IPS-18a (cell line): ENCODE results near the gene TRABD.

Experiments used
- H3K27ac ChIP-seq: one replicate; pipeline ENCODE4 v1.5.1; 2013; ENCODE audit warnings: low read length
- H3K27me3 ChIP-seq: one replicate; pipeline ENCODE4 v1.6.1; 2013; ENCODE audit warnings: mild to moderate bottlenecking, low read length; ENCODE audit not compliant: control insufficient read depth, insufficient read depth
- H3K36me3 ChIP-seq: one replicate; pipeline ENCODE4 v1.6.1; 2013; ENCODE audit warnings: low read depth, low read length; ENCODE audit not compliant: control insufficient read depth
- H3K4me1 ChIP-seq: one replicate; pipeline ENCODE4 v1.6.1; 2013; ENCODE audit warnings: low read depth, low read length; ENCODE audit not compliant: control insufficient read depth
- H3K4me3 ChIP-seq: one replicate; pipeline ENCODE4 v1.5.1; 2013; ENCODE audit warnings: low read length
- H3K9ac ChIP-seq: one replicate; pipeline ENCODE4 v1.6.1; 2013; ENCODE audit warnings: mild to moderate bottlenecking, low read length, moderate library complexity
- H3K9me3 ChIP-seq: one replicate; pipeline ENCODE4 v1.6.1; 2013; ENCODE audit warnings: low read depth, low read length; ENCODE audit not compliant: control insufficient read depth

Gene TRABD

DNA sequence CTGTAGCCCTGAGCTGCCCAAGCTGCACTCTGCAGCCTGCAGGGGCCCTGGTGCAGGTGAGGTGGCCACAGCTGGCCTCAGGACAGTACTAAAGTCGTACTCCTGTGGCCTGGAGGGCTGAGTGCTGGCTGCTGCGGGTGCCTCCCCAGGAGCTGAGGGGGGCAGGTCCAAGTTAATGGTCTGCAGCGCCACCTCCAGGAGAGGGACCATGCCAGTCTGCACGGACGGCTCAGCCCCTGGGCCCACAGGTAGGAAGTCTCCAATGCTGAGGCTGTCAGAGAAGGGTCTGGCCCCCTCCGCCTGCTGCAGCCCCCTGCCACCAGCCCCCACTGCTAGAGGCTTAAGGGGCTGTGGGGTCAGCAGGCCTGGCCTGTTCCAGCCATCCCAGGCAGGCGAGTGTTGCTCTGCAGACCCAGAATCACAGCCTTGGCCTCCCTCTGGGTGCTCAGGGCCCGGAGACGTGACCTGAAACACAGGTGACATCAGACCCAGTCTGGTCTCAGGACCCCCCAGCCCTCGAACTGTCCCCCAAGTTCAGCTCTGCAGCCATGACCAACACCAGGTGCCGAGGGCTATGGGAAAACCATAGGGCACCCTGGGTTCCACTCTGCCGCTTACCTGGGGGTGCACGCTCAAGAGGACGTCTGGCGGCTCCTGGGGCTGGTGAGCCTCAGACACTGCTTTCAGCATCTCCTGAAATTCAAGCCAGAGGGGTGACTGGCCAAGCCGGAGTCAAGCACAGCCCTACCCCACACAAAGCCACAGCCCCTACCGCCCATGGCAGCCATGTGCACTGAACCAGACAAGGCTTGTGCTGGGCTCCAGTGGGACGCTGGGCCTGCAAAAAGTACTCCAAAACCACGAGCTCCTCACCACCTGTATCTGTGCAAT lies 35.9 kb downstream of the TRABD start:
- no peak overlapping the region for H3K9ac ChIP-seq
- H3K27me3 ChIP-seq = no peaks in the 10 kb centered on the region
- H3K9me3 ChIP-seq = no peaks in the 10 kb centered on the region
- H3K27ac ChIP-seq = no peak overlapping the region
- peaks cover 43% of the 10 kb centered on the region for H3K36me3 ChIP-seq
- H3K4me1 ChIP-seq = no peaks in the 10 kb centered on the region
- H3K4me3 ChIP-seq = no peak overlapping the region

DNA sequence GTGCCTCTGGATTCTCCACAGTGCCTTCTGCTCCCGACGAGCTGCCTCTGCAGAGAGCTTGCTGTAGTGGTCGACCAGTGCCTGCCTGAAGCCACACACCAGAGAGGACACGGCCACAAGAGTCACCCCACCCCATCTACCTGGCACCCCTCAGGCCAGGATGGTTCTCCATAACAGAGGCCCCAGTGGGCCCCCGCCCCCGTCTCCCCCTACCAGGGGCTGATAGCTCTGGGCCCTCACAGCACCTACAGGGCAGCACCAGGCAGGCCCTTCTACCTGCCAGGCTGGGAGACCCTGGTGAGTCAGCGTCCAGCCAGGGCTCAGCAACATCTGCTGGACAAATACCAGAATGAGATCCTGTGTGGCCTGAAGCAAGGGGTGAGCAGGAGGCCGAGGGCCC lies 36.8 kb downstream of the TRABD start:
- no peak overlapping the region for H3K9ac ChIP-seq

GRCh38 chr22:50224071-50224470 lies 38.4 kb downstream of the TRABD start:
- H3K27ac ChIP-seq = no peak overlapping the region
- peaks cover 24% of the 10 kb centered on the region for H3K36me3 ChIP-seq
- H3K4me1 ChIP-seq = no peaks in the 10 kb centered on the region
- no peaks in the 10 kb centered on the region for H3K27me3 ChIP-seq
- no peak overlapping the region for H3K9ac ChIP-seq
- H3K4me3 ChIP-seq = no peak overlapping the region
- no peaks in the 10 kb centered on the region for H3K9me3 ChIP-seq

More for the DNA sequence above, 36.8 kb downstream of the TRABD start:
- peaks cover 35% of the 10 kb centered on the region for H3K36me3 ChIP-seq
- no peak overlapping the region for H3K4me3 ChIP-seq
- no peaks in the 10 kb centered on the region for H3K9me3 ChIP-seq
- H3K27me3 ChIP-seq = no peaks in the 10 kb centered on the region
- H3K27ac ChIP-seq = no peak overlapping the region
- H3K4me1 ChIP-seq = no peaks in the 10 kb centered on the region

DNA sequence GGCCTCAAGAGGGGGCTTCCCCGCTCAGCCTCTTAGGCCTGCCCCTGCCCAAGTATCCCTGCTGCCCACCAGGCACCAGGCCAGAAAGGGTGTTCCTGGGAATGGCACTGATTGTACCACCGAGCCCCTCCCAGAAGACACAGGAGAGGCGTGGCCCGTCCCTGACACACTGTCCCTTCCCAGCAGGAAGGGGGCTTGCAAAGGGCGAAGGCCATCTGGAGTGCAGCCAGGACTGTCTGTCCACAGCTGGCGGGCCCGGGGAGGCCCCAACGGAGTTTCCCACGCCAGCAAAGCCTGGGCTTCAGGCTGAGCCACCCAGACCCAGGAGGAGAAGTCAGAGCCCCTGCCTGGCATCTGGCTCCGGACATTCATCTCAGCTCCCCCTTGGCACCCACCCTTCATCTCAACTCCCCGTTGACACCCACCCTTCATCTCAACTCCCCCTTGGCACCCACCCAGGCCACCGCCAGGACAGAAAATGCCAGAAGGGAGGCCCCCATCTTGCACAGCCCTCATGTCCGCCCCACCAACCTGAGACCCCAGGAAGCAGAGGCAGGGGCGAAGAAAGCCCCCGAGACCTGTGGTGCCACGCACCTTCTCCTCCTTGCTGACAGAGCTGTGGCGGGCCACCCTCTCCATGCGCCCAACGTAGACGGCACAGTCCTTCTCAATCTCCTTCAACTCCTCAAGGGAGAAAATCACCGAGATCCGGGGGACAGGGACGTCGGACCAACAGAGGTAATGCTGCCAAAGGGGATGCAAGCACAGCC lies 39.7 kb downstream of the TRABD start:
- H3K9ac ChIP-seq = no peak overlapping the region
- H3K27me3 ChIP-seq = no peaks in the 10 kb centered on the region
- H3K9me3 ChIP-seq = no peaks in the 10 kb centered on the region
- no peaks in the 10 kb centered on the region for H3K4me1 ChIP-seq
- peaks cover 24% of the 10 kb centered on the region for H3K36me3 ChIP-seq
- H3K27ac ChIP-seq = no peak overlapping the region
- H3K4me3 ChIP-seq = no peak overlapping the region

GRCh38 chr22:50226063-50226874 lies 40.6 kb downstream of the TRABD start:
- peaks cover 18% of the 10 kb centered on the region for H3K36me3 ChIP-seq
- no peak overlapping the region for H3K9ac ChIP-seq
- no peak overlapping the region for H3K27ac ChIP-seq

GRCh38 chr22:50226875-50227165 lies 41.1 kb downstream of the TRABD start:
- Histone ChIP-seq H3K36me3 (peaks cover 18% of the 10 kb centered on the region), H3K27ac (no peak overlapping the region), H3K4me3 (no peak overlapping the region), H3K9me3 (no peaks in the 10 kb centered on the region), H3K27me3 (no peaks in the 10 kb centered on the region), H3K4me1 (no peaks in the 10 kb centered on the region), H3K9ac (no peak overlapping the region)

More at GRCh38 chr22:50226063-50226874, 40.6 kb downstream of the TRABD start:
- Histone ChIP-seq H3K4me3 (no peak overlapping the region), H3K4me1 (no peaks in the 10 kb centered on the region), H3K9me3 (no peaks in the 10 kb centered on the region), H3K27me3 (no peaks in the 10 kb centered on the region)

- Histone ChIP-seq H3K27me3 (no peaks in the 10 kb centered on the region), H3K4me3 (no peak overlapping the region), H3K27ac (no peak overlapping the region), H3K36me3 (peaks cover 14% of the 10 kb centered on the region), H3K9me3 (no peaks in the 10 kb centered on the region), H3K4me1 (no peaks in the 10 kb centered on the region), H3K9ac (no peak overlapping the region)
These were observed 42.0 kb downstream of the TRABD start for GRCh38 chr22:50227579-50228215.

DNA sequence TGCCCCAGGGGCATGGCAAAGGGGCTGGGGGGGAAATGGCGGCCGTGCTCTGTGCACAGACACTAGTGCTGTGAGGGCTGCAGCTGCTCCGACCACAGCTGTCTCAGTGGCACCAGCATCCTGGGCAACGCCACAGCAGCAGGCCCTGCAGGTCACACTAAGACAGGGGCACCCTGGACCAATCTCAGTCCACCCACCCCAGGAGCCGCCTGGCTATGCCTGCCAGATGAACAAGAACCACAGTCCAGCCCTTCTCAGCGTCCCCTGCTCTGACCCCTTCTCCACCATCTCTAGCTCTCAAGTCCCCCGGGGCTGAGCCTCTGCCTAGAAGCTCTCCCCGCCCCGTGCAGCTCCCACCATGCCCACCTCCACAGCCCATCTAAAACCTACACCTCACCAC lies 42.7 kb downstream of the TRABD start:
- Histone ChIP-seq H3K9me3 (no peaks in the 10 kb centered on the region), H3K27ac (no peak overlapping the region), H3K27me3 (no peaks in the 10 kb centered on the region), H3K36me3 (peaks cover 9% of the 10 kb centered on the region), H3K4me1 (no peaks in the 10 kb centered on the region), H3K9ac (no peak overlapping the region), H3K4me3 (no peak overlapping the region)

DNA sequence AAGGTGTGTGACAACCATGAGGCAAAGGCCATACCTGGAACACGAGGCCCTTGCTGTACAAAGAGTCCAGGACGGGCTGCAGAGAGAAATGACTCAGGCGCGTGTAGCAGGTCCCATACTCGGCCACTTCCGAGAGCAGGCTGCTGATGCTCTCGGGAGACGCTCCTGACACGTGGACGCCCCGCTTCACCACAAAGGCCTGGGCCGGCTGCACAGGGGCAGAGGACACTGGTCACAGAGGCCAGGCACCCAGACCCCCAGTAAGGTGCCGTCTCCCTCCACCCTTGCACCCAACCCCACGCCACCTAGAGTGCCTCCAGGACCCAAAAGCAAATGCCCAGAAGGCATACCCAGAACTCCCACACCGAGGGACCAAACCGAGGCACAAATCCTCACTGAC lies 43.7 kb downstream of the TRABD start:
- peaks cover 4% of the 10 kb centered on the region for H3K36me3 ChIP-seq
- no peaks in the 10 kb centered on the region for H3K9me3 ChIP-seq
- no peak overlapping the region for H3K27ac ChIP-seq
- no peaks in the 10 kb centered on the region for H3K4me1 ChIP-seq
- no peak overlapping the region for H3K4me3 ChIP-seq
- H3K27me3 ChIP-seq = no peaks in the 10 kb centered on the region
- H3K9ac ChIP-seq = no peak overlapping the region

GRCh38 chr22:50232481-50233151 lies 46.9 kb downstream of the TRABD start:
- Histone ChIP-seq H3K36me3 (no peaks in the 10 kb centered on the region), H3K4me3 (no peak overlapping the region)

More at GRCh38 chr22:50232481-50233151, 46.9 kb downstream of the TRABD start:
- Histone ChIP-seq H3K9me3 (no peaks in the 10 kb centered on the region), H3K4me1 (no peaks in the 10 kb centered on the region), H3K9ac (no peak overlapping the region), H3K27ac (no peak overlapping the region), H3K27me3 (no peaks in the 10 kb centered on the region)
